MM.1S (cell line): ENCODE data around the gene EFL1.
"Not testable (repeated sequence)": the region's sequence is repeated elsewhere in the genome, so short reads cannot be mapped to it uniquely, and the experiment has no call there.

Source experiments
- CTCF ChIP-seq: fragments of 300-600 bp; sonication (generic); IDR thresholded peaks from 2 replicates; pipeline ENCODE4 v1.5.1; 2016; ENCODE audit warnings: antibody characterized with exemption, low read length, mixed read lengths
- EZH2 ChIP-seq: fragments of 300-600 bp; sonication (generic); optimal IDR thresholded peaks from 2 replicates; pipeline ENCODE3; 2017; ENCODE audit warnings: low read depth, mild to moderate bottlenecking, antibody characterized with exemption, low read length, mixed read lengths

- TF ChIP-seq CTCF, EZH2: not testable (repeated sequence)
These were observed 20.6 kb downstream of the EFL1 start for GRCh38 chr15:82241836-82242499.
